Embryonic facial prominence (tissue), 1 donor: ENCODE results near the gene MLLT1.

ENCODE experiments used
- DNase-seq: peaks from one replicate; pipeline ENCODE4 v3.0.0-alpha.2; 2016; ENCODE audit errors: extremely low spot score

Gene MLLT1

DNA sequence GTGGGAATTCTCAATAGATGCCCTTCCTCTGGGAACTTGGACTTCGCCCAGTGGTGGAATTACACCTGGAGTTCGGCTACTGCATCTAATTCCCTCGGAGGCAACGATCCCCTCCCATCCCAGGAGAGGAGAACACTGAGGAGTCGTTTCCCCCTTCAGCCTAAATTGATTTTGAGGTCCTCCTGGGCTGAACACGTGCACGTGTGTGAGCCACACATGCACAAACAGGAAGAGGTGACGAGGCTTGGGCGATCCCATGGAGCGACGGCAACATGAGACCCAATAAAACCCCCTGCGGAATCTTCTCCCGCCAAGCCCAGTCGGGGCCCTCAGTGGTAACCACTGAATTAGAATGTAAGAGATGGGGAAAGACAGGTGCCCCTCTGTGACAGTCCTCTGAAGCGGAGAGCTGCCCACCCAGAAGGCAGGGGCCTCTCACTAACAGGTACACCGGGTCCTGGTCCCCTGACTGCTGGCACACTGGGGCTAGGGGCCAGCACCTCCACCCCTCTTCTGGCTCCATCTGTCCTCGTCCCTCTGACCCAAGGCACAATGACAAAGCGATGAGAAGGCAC, 4.5 kb downstream of the MLLT1 start:
- no peak for DNase-seq

DNA sequence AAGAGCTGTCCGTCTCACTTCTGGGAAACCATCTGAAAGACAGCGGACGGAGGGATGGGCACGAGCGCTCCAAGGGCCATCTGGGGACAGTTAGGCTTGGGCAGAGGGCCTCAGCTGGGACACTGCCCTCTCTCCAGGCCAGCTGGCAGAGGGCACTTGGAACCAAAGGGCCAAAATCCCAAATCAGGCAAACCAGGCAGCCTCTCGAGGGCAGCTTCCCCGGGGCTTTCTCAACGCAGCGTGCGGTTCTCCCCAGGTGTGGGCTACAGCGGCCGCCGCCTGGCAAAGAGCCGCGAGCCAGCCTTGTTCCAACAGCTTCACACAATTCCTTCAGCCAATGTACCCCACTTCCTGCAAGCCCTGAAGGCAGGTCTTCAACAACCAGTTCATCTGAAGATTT, 5.0 kb downstream of the MLLT1 start:
- no peak for DNase-seq

DNA sequence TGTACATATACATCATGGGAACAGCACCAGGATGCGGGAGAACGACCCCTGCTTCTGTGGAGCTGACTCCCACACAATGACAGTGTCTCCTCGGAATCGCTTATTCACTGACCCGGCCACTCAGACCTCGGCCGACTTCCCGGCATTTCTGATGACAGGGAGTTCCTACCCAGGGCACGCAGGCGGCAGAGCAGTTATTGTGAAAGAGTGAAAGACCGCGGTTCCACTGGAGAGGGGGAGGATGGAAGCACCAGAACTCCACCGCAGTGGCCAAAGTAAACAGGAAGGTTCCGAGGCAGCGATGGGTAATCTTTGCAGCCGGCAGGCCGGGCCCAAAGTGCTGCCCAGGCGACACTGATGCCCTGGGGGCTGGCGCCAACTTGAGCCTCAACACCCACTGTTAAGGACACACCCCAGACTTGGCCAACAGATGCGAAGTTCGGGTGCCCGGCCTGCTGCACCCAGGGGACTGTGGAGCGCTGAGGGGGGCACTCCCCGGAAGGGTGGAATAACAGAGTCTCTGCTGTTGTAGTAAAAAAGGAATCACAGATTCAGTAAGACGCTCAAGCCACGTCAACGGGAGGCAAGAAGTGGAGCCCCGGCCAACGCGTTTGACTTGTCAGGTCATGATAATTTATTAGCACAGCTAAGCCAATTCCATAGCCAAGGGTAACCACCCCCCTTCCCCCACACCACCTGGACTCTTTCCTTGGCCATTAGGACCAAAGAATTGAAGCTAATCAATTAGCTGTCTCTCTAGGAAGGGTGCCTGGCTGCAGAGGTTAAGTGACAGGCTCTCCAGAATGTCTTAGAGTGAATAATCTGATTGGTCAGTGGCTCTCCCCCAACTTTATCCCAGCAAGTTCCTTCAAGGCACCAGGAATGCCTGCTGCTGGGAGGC, 5.8 kb downstream of the MLLT1 start:
- DNase-seq = no peak

DNA sequence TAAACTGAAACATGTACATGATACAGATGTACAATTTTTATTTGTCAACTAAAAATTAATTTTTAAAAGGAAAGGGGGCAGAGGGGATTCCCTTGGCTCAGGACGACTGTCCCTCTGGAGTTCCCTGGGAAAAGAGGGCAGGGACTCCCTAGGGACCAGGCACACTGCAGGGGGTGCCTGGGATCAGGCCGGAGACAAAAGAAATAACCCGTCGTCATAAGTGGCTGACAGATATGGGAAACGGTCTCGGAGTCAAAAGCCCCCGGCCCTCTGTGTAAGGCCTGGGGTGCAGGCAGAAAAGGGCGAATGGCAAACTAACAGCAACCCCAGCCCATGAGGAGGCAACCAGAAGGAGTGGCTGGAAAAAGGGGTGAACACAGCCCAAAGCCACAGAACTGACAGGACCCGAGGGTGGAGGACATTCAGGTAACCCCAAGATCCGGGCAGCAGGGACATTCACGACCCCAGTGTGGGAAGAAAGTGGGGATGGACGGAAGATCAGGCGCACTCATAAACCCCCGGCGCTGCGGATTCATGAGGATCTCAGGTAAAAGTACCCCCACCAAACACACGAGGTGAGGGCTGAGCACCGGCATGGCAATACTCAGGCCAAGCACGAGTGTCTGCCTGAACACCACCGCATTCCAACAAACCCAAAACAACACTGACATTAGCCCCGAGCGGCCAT, 6.7 kb downstream of the MLLT1 start:
- no peak for DNase-seq

DNA sequence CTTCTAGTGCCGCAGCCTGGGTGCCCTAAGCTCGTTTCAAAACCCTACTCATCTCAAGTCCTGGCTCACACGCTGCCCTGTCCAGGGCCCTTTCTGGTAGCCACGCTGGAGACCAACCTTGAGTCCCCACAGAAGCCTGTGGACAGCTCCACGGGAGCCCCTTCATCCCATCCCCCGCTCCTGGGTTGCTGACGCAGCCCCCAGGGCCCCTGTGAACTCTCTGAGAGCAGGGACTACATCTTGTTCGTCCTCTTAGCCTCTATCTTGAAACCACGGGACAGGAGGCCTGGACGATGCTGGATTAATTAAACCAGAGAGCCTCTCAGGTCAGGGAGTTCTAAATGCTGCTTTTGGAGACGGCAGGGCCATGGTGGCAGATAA, 7.4 kb downstream of the MLLT1 start:
- no peak for DNase-seq

DNA sequence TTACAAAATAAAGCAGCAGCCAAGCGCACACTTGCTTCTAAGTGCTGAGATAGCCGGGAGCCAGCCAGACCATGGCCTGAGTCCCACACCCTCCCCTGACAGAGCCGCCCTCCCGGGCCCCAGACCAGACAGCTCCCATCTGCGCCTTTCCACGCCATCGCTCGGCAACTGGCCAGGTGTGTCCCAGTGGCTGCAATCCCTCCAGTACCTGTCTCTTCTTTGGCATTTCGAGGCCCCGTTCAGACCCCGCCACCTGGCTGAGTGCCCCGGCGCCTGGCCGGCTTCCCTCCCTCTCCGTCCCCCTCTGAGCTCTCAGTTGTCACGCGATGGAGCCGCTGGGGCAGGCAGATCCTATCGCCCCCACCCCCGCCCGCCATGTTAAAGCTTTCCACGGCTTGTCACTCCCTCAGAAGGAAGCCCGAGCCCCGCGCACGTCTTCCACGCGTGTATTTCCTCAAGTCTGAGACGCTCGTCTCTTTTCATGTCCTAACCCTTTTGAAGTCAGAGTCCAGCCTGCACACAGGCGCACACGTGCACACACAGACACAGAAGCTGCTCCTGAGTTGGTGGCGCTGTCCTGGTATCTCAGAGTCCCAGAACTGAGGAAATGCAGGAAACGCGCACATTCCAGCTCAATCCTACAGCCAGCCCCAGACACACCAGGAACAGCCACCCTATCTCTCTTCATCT, 7.9 kb downstream of the MLLT1 start:
- DNase-seq = no peak

DNA sequence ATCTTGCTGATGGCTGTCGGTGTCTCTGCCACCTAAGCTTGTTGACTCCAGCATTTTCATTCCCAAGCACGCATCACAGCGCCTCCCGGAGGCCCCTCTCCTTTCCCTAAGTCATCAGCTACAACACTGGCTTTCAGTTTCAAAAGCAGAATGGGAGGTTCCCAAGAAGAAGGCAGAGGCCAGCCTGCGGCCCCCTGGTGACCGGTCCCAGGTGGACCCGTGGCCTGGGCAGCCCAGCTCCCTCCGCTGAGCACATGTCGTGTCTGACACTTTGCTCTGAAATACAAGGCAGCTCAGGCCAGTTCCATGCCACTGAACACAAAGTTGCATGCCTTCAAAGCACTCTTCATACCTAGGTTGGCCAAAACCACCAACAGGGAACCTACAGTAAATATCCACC, 8.5 kb downstream of the MLLT1 start:
- DNase-seq = no peak

DNA sequence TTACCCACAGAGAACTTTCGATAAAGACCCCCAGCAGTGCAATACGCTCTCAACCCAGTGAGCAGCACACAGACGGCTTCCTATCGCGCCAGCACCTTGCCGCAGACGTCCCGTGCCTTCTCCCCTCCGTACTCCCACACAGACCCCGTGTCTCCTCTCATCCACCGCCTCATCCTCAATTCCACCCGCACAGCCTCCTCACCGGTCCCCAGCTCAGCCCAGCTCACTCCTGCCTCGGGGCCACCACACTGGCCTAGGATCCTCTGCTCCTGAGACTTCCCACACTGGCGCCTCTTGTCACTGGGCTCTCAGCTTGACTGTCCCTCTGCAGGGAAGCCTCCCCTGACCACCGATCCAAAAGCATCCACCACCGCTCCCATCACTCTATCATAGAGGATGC, 9.0 kb downstream of the MLLT1 start:
- DNase-seq = no peak

DNA sequence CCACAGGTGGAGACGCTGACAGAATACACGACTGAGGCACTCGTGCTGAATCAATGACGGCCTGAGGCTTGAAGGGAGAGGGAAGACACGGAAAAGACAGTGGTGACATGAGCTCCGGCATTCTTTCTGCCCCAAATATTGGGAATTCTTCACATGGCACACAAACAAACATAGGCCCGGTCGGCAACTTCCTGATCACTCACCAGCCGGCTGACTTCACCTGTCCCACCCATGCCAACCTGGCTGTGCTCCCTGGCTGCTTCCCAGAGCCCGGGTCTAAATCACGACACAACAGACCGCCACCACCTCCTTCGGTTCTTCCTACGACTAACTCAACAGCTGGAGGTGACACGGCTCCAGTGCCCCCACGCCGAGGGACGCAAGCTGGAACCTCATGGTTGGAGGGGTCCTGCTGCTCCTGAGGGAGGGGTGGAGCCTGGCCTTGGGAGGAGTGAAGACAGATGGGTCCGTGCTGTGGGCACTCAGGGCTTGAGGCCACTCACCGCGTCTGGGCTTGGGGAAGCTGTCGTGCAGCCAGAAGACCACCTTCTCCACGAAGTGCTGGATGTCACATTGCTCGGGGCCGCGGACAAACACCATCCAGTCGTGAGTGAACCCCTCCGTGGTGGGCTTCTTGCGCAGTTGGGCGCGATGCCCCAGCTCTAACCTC, 9.6 kb downstream of the MLLT1 start:
- no peak for DNase-seq

DNA sequence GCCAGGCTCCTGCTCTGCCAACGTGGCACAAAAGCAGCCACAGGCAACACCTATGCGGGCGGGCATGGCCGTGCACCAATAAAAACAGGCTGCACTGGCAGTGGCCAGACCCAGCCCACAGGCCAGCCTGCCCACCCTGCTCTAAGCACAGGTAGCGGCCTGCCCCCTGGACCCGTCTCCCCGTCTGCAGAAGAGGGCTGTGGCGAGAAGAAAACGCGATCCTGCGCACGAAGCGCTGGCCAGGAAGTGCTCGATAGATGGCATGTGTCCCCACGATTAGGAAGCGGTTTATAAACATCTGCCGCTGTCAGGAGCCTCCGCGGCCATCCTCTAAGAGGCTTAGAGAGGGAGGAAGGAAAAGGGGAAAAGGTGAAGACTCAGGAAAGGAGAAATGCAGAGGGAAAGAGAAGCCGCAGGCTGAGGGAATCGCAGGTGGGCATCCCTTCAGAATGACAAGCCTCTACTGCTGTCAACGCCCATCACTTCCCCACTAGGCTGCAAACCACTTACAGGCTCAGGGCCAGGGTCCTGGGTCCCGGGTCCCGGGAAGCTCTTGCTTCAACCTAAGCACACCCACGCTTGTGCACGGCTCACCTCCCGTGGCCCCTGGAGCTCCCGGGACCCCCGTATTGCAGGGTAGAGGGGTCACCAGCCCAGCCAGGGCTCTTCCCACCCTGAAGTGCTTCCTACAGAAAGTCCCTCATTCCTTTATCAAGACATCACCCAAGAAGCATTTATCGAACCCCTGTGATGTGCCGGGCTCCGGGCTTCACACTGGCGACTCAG, 10.5 kb downstream of the MLLT1 start:
- no peak for DNase-seq

DNA sequence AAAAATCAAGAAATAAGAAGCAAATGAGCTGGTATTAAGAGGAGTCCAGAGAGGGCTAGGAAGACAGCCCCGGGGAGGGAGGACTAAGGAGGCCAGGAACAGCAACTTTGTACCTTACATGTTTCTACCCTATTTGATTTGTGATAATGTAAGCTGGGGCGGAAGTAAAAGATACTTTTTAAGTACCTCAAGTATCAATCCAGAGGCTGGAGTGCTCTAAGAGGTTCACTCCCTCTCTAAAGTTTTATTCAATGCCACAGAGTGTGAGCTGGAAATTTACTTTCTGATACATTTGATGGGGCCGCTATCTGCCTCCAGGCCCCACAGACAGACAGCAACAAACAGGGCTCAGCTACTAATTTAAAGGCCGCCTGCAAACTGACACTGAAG, 11.4 kb downstream of the MLLT1 start:
- no peak for DNase-seq

DNA sequence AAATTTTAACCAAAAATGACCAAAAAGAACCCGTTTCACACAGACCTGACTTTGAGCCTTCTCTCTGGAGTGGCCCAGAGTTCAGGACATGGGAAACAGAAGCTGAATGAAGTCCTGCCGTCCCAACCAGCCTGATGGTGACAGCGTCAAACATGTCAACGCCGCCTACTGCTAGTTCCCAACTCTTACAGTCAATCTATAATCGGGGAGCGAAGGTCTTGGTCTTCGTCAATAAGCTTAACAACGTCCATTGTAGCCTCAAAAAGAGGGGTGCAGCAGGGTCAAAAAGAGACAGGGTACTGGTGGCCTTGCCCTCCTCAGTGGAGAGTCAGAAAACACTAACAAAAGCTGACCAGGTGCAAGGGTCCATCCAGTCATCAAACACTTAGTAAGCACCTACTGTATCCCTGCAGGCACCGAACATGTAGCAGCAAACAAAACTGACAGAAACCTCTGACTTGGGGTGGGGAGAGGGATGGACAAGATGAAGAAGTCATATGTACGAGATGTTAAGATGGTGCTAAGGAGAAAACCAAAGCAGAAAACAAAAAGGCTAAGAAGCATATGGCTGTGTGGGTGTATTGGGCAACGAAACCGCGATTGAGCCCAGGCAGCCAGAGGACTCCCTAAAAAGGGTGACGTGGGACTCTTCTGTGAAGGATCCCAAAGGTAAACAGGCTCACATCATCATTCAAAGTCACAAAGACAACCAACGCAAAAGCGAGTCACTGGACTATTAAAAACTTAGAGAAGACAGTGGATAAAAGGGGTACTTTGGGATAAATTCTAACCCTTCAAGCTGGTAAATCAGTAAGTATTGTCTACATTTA, 12.0 kb downstream of the MLLT1 start:
- DNase-seq = no peak

DNA sequence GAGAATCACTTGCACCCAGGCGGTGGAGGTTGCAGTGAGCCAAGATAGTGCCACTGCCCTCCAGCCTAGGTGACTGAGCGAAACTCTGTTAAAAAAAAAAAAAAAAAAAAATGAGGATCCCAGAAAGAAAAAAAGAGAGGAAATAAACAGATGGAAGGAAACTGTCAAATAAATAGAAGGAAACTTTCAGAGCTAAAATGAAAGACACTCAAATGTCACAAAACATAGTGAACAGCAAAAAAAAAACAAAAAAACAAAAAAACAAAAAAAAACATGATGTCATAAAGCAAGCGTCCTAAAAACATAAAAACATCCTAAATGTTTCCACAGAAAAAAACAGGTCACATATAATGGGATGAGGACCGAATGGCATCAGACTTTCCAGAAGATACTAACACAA, 15.0 kb downstream of the MLLT1 start:
- no peak for DNase-seq

DNA sequence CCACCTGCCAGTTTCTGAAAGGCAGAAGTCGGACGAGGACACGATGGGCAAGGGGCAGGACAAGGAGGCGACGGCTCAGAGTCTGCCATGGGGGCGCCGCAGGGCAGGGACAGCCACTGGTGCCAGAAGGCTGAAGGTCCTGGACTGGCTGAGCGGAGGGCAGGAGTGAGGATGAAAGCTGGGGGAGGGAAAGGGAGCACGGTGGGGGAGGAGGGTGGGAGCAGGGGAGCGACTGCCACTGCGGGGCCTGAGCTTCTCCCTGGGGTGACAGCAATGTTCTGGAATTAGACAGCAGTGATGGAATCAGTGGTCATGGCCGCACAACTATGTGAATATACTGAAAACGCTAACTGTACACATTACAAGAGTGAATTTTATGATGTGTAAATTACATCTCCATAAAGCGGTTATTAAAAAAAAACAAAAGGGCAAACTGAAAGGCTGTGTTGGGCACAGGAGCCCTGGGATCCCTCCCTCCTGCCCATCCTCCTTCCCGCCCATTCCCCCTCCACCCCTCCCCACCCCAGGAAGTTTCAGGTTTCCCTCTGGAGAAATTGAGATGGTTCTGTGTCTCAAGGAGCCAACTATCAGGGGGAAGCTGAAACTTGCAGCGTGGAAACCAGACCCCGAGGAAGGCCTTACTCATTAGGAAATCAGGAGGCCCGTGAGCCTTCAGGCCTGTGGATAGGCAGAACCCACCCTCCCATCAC, 15.9 kb downstream of the MLLT1 start:
- DNase-seq = no peak

DNA sequence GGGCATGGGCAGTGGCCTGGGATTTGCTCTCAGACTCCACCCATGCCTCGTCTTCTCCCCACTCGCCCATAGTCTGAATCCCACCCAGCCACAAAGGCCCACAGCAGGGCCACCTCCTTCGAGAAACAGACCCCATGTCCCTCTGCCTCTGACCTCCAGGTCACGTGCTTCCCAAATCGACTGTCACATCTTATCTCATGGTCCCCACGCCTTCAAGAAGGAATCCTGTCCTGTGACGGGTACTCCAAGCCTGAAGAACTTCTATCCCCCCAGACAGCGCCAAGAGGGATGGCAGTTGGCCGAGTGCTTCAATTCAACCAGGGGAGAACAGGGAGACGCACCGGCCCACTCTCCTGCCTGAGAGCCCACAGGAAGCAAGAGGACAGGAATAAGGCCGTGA, 16.5 kb downstream of the MLLT1 start:
- DNase-seq = no peak

DNA sequence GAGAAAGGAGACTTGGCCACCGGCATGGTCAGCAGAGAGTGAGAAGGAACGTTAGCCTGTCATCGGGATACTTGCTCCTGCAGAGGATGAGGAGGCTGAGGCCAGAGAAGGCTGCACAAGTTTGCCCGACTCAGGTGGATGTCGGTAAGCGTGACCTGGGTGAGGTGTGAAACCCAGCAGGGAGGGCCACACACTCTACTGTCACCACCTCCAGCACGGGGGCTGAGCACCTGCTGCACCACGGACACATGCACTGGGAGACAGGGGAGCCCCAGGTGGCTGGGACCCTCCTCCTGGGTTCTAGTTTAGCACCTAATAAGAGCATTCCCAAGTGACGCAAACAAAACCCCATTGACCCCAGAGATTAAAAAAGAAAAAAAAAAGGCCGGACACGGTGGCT, 17.3 kb downstream of the MLLT1 start:
- DNase-seq = no peak

DNA sequence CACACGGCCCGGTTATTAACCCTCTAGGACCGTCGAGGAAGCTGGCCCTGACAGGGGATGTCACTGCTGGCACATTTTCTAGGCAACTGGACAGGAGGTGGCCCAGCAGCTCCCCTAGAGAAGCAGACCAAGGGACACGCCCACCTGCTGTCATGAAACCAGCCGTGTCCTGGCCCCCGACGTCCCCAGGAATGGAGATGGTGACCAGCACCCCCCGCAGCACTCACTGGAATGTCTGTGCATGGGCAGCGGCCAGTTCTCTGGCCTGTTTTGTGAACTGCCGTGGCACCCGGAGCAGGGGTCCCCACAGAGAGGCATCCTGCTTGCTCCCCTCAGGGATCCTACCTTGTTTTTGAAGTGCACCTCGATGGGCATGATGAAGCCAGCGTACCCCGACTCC, 17.9 kb downstream of the MLLT1 start:
- DNase-seq = no peak

DNA sequence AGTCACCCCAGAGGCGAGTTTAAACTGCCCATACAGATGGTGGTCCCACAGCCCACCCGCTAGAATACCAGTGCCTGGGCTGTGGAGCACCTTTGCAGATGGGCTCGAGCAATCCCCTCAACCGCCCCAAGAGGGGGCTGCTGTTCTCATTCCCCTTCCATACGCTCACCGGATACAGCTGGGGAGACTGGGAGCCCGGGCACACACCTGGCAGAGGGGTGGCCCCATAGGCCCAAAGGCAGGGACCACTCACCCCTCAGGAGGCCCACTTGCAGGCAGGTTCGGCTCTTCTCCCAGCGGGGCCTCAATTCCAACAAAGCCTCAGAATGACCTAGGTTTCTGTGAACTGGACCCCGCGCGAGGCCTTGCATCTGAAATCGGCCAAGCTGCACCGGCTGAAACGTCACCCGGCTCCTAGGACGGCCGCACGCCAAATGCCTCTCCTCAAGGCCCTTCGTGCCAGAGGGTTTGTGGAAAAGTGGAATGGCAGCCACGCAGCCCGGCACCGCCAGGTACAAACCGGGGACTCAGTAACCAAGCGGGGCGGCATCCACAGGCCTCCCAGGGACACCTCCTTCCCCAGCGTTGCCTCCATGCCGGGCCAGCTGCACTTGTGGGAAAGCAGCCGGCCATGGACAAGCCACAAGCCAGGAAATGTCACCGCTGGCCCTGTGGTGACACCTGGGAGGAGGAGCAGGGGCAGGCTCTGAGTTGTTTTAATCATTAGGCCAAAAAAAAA, 18.7 kb downstream of the MLLT1 start:
- DNase-seq = no peak

DNA sequence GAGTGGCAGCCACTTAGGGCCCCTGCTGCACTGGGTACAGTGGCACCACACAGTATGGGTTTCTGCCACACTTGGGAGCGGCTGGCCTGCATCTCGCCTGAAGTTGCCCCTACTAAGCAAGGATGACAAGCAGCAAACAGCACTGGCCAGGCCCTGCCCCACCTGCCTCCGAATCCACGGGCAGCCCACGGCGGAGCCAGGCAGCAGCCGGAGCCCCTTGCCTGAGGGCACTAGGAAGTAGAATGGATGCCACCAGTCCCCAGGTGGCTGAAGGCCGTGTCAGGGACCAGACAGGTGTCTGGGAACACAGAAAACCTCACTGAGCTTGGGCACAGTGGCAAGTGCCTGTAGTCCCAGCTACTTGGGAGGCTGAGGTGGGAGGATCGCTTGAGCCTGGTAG, 19.4 kb downstream of the MLLT1 start:
- no peak for DNase-seq
